TTC549 (cell line): ENCODE results near the gene AGAP3.

ENCODE experiments used
- FAIRE-seq: peaks from 2 replicates; lab custom pipeline; 2012; peaks lifted over from hg19 to GRCh38; lab: Jason Lieb, UNC

The AGAP3 gene

DNA sequence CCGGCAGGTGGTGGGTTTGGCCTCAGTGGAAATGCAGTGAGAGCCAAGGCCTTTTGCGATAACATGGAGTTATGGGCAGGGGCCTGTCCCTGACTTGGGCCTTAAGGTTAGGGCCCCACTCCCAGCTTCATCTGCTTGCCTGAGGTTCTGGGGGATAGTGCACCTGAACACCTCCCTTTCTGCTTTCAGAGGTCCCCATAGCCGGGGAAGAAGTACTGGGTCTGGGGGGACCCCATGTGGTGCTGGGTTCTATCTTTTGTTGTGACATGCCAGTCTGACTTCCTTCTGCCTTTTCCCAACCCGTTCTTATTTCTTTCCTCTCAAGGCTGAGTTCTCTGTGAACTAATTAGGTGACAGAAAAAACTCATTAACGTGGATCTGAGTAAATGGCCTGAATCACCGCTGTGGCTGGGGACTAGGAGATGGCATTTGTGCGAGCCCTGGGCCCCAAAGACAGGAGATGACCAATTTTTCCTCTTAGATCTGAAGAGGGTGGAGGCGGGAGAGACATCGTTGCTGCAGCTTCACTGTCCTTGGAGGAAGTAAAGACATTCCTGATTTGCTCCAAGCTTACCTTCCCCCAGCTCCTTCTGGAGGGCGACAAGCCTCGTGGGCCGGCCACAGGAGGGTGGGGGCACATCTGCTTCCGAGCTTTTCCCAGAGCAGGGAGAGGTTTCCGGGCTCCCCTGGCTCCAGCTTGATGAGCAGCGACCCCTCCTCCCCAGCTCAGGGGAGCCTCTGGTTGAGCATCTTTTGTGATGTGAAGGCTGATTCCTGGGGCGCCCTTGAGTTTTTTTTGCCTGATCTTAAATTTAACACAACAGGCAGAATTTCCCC is 2.0 kb downstream of the AGAP3 start:
- FAIRE-seq, result no peak

DNA sequence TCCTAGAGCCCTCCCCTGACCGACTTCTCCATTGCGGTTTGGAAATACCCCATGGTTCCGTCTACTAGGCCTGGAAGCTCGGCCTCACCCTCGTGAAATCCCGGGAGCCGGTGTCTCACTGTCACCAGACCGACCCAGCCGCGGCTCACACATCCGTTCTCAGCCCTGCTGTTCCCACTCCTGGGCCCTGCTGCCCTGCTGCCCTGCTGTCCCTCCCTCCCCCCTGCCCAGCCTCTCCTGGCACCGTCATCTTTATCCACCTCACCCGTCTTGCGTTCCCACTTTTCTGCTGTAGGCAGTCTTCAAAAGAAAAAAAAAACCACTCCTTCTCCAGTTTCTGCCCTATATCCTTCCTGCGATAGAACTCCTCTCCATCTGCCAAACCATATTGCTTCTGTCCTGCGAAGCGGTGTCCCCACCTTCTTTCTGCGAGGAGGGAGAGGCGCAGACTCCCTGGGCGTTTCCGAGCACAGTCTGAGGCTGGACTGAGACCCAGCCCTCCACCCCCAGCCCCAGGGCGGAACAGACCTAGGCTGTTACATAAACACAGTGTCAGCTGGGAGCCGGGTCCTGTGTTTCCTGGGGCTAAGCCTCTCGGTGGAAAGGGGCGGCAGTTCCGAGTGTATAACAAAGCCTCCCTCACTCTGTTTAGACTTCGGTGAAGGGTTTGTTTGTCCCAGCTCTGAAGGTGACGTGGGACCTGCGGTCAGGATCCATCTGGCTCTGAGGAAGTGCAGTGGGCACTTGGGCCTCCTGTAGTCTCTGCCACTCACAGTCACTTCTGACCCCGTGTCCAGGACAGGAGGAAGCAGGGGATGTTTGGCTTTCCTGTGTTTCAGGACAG is 2.8 kb downstream of the AGAP3 start:
- FAIRE-seq, result no peak

DNA sequence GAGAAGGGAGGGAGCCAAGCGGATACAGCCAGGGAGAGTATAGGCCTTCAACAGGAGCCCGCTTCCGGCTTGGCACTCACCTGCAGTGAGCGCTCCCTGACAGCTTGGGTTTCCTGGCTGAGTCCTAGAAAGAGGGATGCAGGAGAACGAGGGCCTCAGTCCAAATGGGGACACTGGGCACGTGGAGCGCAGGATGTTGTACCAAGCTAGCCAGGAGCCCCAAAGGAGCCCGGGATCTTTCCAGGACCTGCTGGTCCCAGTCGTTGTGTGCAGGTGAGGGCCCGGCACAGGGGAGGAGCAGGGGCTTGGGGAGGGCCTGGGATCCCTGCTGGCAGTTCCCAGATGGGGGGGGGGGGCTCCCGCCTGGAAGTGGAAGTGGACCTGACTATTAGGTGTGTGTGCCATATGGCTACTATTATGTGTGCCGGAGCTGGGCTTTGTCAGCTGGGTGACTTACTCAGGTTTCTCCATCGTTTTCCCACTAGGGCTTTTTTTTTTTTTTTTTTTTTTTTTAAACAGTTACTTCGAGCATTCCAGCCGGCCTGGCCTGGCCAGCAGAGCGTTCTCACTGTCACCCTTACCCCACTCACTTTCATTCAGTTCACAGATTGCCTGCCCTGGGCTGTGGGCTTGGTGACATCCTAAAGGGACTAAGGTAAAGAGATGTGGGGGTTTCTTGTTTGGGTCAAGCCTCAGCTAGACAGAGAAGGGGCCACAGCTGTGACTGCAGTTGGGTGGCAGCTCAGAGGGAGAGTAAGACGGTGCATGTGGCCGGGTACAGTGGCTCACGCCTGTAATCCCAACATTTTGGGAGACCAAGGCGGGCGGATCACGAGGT is 3.8 kb downstream of the AGAP3 start:
- FAIRE-seq, result no peak

DNA sequence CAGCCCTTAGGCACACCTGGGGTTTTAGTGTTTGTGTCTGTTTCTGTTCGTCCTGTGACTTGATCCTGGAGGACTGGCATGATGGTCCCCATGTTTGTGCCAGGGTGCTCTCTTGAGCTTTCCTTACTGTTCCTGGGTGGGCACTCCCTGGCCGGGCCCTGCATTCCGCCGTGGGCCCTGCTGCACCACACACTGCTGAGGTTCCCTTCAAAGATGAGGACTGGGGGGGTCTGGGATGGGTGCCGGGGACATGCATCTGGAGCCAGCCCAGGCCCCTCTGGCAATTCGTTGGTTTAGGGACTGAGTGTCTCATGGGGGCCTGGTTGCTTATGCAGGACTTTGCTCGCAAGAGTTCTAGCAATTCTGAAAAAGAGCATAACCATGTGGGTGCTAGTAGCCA is 4.7 kb downstream of the AGAP3 start:
- no peak for FAIRE-seq

DNA sequence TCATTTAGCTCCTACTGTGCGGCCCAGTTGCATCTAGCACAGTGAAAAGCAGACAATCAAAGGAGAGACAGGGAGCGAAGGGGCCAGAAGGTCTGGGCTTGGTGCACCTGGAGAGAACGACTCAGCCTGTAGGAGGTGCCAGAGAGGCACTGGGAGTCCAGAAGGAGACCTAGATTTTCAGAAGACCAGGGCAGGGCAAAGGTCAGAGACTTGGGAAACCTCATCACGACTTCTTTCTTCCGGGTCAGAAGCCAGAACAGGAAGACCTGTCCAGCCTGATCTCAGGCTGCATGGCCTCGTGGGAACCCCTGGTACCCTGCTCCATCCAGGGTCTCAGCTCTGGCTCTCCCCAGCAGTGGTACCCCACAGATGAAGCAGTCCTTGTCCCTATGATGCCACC is 5.2 kb downstream of the AGAP3 start:
- FAIRE-seq, result no peak

DNA sequence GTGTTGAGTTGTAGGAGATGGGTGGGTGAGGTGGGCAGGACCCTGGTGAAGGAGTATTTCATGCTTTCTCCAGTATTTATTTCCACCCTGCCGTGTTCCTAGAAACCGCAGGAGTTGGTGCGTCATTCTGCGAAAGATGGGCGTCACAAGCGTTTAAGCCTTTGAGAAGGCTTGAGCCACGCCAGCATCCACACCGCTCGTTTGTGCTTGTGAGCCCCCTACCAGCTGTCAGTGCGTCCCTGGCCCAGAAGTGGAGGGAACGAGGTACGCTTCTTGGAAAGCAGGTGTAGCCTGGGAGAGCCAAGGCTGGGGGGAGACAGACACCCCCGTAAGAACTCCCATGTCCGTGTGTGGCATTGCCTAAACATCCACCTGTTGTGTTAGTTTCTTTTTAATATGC is 5.7 kb downstream of the AGAP3 start:
- FAIRE-seq, result no peak

DNA sequence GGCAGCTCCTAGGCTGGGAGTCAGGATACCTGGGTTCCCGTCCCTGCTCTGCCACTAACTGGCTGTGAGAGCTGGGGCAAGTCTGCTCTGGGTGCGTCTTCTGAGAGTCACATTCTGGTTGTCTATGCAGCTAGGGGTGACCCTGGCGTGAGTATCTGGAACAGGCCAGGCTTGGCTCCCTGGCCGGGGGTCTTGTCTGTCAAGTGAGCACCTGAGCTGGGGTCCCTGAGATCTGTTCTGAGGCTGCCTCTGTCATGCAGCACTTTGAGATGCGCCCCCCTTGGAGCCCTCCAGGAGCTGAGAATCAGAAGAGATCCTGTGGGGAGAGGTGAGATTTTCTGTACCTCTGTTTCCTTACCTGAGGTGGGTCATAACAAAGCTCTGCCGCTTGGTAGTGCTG is 7.5 kb downstream of the AGAP3 start:
- FAIRE-seq, result no peak

DNA sequence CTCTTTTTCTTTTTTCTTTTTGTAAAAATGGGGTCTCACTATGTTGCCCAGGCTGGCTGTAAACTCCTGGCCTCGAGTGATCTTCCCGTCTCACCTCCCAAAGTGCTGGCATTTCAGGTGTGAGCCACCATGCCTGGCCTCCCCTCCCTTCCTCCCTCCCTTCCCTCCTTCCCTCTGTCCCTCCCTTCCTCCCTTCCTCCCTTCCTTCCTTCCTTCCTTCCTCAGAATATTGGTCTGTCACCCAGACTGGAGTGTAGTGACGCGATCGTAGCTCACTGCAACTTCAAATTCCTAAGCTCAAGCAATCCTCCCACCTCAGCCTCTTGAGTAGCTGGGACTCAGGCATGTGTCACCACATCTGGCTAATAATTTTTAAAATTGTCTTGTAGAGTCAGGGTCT is 8.4 kb downstream of the AGAP3 start:
- FAIRE-seq, result no peak

DNA sequence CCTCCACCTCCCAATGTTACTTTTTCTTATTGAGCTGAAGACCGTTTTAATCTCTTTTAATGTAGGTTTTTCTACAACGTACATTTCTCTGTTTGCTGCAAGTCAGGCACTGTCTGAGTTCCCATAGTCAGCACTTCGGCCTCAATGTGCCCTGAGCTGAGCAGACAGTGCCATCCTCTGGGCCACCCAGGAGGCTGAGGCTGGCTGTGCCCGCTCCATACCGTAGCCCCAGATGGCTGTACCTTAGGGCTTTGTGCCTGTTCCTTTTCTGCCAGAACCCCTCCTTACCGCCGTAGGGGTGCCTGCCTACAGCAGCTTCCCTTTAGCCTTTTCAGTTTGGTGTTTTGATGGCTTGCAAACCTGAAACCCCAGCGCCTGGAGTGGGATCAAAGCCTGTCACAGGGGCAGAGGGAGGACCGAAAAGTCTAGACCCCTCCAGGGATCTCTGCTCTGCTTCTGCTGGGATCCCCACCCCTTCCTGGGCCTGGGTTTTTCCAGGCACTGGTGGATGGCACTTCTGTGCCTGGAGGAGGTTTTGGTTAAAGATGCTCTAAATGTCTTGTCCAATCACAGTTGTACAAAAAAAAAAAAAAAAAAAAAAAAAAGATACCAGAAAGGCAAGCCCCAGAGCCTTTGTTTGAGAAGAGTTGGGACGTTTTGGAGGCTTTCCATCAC is 9.0 kb downstream of the AGAP3 start:
- no peak for FAIRE-seq

DNA sequence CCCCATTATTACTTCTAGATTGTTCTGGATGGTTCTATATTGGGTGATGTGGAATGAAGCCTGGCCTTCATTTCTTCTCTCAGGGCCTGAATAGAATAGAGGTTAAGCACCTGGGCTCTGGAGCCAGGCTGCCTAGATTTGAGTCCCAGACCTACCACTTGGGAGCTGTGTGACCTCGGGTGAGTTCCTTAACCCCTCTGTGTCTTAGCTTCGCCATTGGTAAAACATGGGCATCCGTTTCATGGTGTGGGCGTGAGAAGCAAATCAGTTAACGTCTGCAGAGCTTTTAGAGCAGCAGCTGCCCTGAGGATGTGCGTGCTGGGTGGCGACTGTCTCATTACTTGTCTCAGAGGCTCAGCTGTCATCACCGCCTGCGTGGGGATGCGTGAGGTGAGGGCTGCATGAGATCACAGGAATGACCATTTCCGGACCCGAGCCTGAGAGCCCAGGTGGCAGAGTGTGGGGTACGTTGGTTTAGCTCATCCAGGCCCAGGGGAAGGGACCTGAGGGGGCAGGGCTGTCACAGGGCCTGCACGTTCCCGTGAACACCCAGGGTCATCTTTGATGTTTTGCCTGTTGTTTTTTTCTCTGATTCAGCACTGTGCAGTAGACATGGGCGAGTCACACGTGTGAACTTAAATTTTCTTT is 9.7 kb downstream of the AGAP3 start:
- no peak for FAIRE-seq

DNA sequence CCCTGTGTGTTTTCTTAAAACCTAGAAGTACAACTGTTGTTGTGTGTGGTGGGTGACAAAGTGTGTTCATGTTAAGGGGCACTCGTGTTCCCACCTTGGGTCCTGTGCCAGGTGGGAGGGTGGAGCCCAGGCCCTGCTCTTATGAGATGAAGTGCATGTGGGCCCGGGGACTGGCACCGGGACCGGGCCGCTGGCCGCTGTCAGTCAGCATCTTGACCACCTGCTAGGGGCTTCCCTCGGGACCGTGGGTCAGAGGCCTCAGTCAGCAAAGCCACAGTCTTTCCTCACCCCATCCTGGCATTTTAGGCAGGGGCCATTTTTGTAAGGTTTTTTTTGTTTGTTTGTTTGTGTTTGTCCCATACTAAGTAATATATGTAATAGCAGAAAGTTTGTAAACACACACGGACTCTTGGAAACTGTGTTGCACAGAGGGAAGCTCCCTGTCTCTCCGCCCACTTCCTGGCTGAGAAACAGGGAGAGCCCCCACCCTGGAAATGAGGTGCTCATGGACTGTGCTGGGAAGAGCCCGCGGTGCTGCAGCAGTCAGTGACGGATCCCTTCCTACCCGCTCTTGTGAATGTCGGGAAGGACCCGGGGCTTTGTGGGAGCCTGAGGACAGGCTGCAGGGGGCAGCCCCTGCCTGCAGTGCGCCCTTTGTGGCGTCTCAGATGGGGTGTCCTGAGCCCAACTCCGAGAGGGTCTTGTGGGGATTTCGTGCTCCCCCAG is 13.4 kb downstream of the AGAP3 start:
- no peak for FAIRE-seq

DNA sequence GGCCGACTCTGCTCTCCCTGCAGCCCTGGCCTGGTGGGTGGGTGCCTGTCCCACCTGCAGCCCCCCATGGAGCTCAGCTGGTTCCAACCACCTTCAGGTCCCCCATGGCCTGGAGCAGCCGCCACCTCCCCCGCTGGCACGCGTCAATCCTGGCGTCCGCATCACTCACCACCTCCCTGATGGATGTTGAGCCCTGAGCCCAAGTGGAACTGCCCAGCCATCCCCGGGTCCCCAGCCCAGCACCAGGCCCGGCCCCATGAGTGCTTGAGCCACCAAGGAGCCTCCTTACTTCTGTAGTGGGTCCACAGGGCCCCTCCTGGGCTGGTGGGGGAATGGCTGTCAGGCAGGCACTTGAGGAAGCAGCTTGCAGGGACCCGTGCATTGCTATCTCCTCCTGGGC is 14.6 kb downstream of the AGAP3 start:
- FAIRE-seq, result no peak

DNA sequence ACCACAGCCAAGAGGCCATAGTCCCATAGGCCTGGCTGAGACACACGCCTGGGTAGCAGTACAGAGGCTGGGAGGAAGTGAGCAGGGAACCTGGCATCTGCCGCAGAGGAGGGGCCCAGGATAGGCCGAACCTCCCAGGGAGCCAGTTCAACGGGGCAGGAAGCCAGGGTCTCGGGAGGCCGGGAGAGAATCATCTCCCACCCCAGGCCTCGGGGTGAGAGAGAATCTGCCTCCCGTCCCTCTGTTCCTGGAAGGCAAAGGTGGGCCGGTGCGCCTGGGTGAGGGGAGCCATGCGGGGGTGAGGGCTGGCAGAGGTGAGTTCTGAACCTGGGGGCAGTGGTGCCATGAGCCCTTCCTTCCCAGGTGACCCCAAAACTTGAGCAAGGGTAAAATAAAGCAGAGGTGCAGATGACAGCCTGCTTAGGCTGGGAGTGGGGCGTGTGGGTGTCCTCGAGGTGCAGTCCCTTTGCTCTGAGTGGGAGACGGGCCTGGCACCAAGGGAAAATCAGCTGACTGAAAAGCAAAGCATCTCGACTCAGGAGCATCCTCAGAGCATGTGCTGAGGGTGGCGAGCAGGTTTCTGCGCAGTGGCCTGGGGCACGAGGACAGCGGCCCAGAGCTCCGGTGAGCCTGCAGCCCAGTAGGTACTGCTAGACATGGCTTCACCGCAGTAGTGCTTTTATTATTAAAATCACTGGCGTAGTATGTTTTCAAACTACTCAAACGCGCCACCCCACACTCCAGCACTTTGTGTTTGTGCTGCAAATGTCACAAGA is 15.5 kb downstream of the AGAP3 start:
- no peak for FAIRE-seq

DNA sequence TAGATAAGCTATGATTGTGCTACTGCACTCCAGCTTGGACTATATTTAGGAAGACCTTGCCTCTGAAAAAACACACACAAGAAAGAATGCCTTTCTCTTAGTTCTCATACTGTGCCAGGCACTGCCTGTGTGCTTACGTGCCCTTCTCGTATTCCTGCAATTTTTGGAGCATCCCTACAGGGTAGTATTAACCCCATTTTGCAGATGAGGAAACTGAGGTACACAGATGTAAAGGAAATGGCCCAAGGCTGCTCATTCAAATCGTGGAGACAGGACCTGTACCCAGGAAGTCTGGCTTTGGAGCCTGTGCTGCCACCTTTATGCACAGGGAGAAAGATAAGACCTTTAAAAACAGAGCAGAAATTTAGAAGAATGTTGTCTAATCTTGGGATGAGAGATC is 16.7 kb downstream of the AGAP3 start:
- no peak for FAIRE-seq

DNA sequence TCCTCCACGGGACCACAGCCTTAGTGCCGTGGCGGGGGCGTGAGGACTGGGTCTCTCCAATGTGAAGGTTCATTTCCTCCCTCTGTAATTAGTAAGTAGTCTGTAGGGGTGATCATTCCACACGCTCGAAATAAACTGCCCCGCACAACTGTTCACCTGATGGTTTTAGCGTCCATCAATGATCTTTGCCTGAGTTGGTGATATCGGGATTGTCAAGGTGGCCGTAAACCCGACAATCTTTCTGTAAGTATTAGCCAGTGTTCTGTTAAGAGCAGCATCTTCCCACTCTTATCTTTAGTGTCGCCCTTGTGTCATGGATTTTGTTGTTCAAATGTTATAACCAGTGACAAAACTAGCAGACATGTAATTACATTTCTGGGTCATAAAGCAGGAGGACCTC is 17.7 kb downstream of the AGAP3 start:
- no peak for FAIRE-seq

DNA sequence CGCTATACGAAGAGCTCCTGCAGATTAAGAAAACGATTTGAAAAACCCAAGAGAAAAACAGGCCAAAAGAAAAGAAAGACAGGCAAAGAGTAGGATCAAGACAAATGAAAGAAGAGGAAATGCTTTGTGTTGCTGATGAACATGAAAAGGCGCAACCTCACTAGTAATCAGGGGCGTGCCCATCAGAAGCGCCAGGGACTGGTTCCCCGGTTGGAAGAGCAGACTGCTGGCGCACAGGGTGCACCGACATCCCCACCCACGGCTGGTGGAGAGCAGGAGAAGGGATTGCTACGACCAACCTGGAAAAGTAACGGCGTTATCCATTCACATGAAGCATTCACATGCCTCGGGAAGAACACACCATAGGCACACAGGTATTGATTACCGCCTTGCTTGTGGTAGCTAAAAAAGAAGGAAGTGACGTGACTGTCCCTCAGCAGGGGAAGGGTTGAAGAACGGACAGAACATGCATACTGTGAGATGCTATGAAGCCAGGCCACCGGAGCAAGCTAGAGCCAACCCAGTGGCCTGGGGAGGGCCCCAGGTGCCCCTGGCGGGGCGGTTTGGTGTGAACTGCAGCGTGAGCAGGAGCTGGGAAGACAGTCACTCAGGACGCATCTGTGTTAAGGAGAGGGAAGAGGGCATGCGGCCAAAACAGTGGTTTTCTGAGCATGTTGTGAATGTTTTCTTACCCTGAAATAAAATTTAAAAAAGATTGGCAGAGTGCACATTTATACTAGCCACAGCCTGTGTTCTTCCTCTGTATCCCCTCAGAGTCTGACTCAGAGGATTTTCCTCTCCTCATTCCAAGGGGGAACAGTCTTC is 18.3 kb downstream of the AGAP3 start:
- no peak for FAIRE-seq

DNA sequence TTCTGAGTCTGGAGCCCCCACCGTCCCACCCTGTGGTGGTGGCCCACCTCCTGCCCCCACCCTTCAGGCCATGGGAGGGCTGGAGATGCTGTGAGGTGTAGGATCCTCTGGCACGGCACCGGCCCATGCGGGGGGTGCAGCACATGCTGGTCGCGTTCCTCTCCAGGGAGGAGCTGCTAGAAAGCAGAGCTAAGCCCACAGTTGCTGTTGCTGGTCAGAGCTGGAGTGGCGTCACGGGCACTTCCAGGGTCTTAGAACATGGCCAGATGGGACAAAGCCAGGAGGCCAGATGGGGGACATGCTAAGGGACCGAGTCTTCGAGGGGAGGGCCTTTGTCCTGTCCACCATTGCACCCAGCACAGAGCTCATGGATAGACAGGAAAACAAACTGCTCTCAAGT is 21.6 kb downstream of the AGAP3 start:
- no peak for FAIRE-seq

DNA sequence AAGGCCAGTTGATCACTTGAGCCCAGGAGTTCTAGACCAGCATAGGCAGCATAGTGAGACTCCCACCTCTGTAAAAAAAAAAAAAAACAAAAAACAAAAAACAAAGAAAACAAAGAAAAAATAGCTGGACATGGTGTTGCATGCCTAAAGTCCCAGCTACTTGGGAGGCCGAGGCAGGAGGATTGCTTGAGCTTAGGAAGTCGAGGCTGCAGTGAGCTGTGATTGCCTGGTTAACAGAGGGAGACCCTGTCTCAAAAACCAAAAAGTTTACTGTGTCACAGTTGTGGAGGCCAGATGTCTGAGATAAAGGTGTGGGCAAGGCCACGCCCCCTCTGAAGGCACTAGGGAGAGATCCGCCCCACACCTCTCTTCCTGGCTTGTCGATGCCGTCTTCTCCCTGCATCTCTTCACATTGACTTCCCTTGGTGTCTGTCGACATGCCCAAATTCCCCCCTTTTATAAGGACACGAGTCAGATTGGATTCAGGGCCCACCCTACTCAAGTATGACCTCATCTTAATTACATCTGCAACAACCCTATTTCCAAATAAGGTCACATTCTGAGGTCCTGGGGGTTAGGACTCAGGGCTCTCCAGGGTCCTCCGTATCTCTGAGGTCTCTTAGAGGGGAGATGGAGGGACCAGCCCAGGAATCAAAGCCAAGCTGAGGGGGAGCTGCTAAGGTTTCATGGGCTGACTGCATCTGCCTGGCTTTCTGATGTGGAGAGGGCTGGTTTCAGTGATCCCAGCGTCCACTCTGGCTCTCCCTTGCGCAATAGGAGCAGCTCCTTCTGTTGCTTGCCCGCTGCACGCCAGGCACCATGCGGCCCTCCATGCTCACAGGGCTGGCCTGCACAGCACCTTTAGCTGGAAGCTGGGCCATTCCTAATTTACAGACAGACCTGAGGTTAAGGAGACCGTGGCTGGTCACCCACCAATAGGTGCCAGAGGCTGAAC is 23.1 kb downstream of the AGAP3 start:
- no peak for FAIRE-seq
